Endothelial cell of hepatic sinusoid (primary cell): ENCODE measurements around the gene ITGB2.

Source experiments
- in situ Hi-C: cut with HindIII; loops from 2 replicates; pipeline ENCODE4 v1.10.0; 2017; ENCODE audit warnings: low sequenced_read_pairs

Gene ITGB2

DNA sequence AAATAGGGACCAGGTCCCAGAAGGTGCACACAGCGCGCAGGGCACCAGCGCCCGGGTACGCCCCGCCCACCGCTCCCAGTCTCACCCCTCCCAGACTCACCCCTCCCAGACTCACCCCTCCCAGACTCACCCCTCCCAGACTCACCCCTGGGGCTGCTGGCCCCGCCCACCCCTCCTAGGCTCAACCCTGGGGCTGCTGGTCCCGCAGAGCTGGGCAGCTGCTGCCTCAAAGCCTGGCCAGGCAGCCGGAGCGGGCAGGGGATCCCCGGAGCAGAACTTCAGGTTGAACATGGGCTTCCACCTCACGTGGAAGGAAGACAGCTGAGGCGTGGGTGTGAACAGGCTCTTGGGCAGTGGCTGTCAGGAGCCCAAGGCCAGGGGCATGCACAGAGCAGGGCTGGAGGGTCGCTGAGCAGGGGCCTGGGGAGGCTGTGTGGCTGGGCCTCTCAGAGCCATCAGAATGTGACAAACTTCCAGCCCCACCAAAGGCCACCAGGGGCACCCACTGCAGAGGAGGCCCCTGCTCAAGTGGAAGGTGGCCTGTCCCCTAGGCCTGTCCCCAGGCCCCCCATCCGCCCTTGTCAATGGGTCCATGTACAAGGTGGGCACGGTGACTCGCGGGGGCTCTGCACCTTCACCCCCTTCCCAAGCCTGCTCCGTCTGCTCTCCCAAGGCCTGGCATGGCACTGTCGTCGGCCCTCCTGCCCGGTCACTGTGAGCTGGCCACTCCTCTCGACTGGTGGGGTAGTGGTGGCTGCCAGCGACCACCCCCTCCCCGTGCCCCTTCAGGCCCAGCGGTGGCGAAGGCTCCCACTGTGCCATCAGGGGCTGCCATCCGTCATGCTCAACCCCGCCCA lies 82.4 kb downstream of the ITGB2 start:
- in situ Hi-C loops, result no loop called here

- in situ Hi-C loops, result no loop called here
Observed at GRCh38 chr21:44837537-44837936, 83.2 kb downstream of the ITGB2 start.

- in situ Hi-C loops, result no loop called here
Observed at GRCh38 chr21:44836666-44837471, 83.8 kb downstream of the ITGB2 start.

GRCh38 chr21:44836349-44836665 lies 84.4 kb downstream of the ITGB2 start:
- in situ Hi-C loops, result no loop called here
